GM21619 (cell line): ENCODE data around the gene BCDIN3D.
"Not testable (repeated sequence)": the region's sequence is repeated elsewhere in the genome, so short reads cannot be mapped to it uniquely, and the experiment has no call there.

Experiments used
- ATAC-seq: cut with Tn5 transposase; IDR thresholded peaks from one replicate; pipeline ENCODE4 v1.9.1; 2021; ENCODE audit not compliant: unreplicated experiment

The BCDIN3D gene

GRCh38 chr12:49842519-49843352 lies at the start of gene BCDIN3D:
BCDIN3D (minus strand) TSS chr12:49843106; CDS start chr12:49843087, 19 bp downstream.
- peak; percentile 85 for ATAC-seq

DNA sequence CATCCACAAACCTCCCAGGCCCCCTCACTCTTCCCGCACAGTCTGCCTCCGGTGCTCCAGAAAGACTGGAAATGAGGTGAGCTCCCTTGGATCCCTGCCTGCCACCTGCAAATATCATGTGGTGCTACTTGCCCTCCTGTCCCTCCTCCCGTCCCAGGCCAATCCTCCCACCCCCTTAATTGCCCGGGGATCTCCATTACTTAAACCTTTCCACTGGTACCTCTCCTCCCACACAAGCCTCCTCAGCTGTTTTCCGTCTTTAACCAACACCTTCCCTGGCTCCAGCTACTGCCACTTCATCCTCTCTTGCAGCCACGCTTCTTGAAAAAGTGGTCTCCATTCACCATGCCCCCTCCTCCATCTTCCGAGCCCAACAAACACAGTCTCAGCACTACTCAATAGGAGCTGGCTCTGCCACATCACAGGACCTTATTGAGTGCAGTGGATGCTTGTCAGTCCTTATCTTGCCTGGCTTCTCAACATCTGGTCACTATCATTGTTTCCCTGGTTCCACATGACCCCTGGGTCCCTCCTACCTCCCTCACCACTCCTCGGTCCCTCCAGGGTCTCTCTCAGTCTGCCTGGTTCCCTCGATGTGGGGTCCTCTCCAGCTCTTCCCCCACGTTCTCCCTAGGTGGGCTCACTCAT lies 49.3 kb upstream of the BCDIN3D start:
- no peak for ATAC-seq

- no peak for ATAC-seq
Observed at GRCh38 chr12:49891476-49891875, 48.6 kb upstream of the BCDIN3D start.

- no peak for ATAC-seq
Observed at GRCh38 chr12:49891012-49891411, 48.1 kb upstream of the BCDIN3D start.

GRCh38 chr12:49890096-49890461 lies 47.2 kb upstream of the BCDIN3D start:
- ATAC-seq: no peak

- ATAC-seq: no peak
Observed at GRCh38 chr12:49889361-49890095, 46.6 kb upstream of the BCDIN3D start.

GRCh38 chr12:49888461-49889151 lies 45.7 kb upstream of the BCDIN3D start:
- no peak for ATAC-seq

DNA sequence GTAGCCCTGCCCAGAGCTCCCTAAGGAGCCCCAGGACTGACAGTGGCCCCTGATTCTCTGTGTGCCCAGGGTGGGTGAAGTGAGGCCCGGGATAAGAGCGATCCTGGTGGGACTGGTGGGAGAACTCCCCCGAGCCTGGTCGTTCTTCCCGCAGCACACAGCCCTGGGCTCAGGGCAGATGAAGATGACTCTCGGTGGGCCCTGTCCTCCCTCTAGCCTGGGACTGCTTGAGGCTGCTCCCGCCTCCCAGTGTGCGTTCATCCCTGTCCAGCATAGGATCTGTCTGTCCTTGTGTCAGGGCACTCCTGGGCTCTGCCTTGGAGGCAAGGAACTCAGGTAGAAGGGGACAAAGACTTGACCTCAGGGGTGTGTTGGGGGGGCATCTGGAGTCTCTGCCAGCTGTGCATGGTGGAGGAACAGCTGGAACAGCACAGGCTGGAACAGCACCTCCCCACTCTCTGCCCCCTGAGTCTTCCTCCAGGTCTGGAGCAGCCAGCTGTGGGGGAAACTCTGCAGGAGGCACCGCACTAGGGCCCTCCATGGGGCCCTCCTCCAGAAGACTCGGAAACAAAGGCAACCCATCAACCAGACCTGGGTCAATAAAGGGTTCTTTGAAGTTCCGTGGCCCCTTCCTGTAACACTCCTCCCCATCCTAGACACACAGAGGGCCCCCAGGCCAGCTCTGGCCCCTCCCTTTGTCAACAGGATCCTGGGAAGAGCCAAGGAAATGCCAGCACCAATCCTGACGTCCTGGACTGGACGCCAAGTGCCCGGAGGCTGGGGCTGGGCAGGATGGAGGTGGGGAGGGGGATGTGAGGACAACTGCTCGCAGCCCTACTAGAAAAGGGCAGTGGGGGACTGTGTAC lies 44.9 kb upstream of the BCDIN3D start:
- no peak for ATAC-seq

DNA sequence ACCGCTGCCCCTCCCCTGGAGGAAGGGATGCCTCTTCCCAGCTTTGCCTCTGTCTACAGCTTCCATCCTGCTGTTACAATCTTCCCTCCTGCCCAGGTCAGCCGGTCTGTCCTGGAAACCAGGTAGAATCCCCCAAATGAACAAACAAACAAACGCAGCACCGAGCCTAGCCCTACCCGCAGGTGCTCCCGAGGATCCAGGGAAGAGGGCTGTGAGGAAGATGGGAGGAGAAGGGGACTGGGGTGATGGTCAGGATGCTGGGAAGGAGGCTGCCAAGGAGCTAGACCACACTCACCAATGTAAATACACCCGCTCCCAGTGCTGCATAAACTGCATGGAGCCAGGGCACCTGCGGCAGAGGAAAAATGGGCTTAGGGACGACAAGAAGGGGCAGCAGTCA lies 44.2 kb upstream of the BCDIN3D start:
- ATAC-seq: no peak

GRCh38 chr12:49885663-49886461 lies 43.0 kb upstream of the BCDIN3D start:
- no peak for ATAC-seq

DNA sequence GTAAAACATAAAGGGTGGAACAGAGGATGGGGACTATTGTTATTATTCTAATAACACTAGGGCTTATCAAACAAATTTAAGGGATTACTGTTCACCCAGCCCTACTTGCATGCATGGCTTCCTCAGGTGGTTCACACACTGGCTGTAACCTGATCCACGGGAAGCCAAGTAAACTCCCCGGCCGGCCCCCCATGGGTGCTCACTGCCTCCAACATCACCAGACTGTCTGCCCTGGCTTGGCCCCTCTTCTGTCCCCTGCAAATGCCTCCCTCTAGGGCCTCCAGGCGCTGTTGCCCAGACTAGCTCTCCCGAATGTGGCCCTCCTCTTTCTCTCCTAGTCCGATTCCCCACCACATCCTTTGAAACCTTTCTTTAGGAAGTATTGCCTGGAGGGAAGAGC lies 42.2 kb upstream of the BCDIN3D start:
- no peak for ATAC-seq

GRCh38 chr12:49882851-49883464 lies 40.1 kb upstream of the BCDIN3D start:
- ATAC-seq: no peak

- no peak for ATAC-seq
Observed at GRCh38 chr12:49882248-49882850, 39.4 kb upstream of the BCDIN3D start.

GRCh38 chr12:49881415-49882247 lies 38.7 kb upstream of the BCDIN3D start:
- no peak for ATAC-seq

DNA sequence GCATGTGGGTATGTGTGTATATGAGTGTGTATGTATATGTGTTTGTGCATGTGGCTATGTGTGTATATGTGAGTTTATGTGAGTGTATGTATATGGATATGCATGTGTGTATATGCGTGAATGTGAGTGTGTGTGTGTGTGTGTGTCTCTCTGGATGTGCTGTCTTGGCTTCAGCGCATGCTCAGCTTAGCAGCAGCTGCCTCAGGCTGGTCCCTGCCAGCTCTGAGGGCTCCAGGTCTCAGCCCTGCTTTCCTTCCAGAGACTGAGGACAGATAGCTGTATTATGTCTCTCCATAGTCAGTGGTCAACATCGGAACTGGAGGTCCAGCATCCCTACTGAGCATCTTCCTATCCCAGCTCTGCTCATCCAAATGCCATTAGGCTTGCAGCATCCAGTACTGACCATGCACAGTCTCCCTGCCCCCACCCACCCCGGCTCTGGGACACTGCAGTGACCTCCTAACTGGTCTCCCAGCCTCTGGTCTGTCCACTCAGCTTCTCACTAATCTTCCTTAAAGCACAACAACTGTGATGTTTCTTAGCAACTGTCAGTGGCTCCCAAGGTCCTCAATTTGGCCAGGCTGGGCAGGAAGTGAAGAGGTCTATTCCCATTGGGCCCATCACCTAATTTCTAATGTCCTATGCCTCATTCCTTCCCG lies 38.0 kb upstream of the BCDIN3D start:
- no peak for ATAC-seq

- not testable (repeated sequence) for ATAC-seq
Observed at GRCh38 chr12:49879065-49879464, 36.2 kb upstream of the BCDIN3D start.

- no peak for ATAC-seq
Observed at GRCh38 chr12:49878021-49878420, 35.1 kb upstream of the BCDIN3D start.
